B cell (primary cell): ENCODE results near the gene CCDC85A. TPM values are rescaled to one million over a fixed set of nuclear protein-coding genes. Genes with fewer than 3 reads are reported as not detected.

Experiments used
- ATAC-seq: fragments of 200-7000 bp; cut with Tn5 transposase; one replicate; pipeline ENCODE4 v1.10.0; 2021; ENCODE audit warnings: low read depth, mild to moderate bottlenecking, moderate number of reproducible peaks, moderate library complexity
- CTCF ChIA-PET: fragments of 350-600 bp; sonication (Branson Sonifier 250); formaldehyde crosslinking; loops from one replicate; lab custom pipeline; 2021; ENCODE audit warnings: antibody characterized with exemption, inconsistent platforms; lab: Charles Lee
- POLR2A ChIA-PET: fragments of 350-600 bp; sonication (Branson Sonifier 250); formaldehyde crosslinking; loops from one replicate; lab custom pipeline; 2021; ENCODE audit warnings: antibody characterized with exemption; lab: Charles Lee
- DNase-seq: peaks from one replicate; pipeline ENCODE4 v3.0.0; 2013
- H2AFZ ChIP-seq: 2 replicates; pipeline ENCODE4 v1.6.1; 2012; ENCODE audit warnings: mild to moderate bottlenecking, low read depth, low read length; ENCODE audit not compliant: insufficient read depth, poor library complexity, severe bottlenecking
- H3K27ac ChIP-seq, 2 donors: 1 replicate in 1 of 2; 2 replicates in 1 of 2; pipeline ENCODE4 v1.5.1; 2012 to 2013; ENCODE audit warnings: low read length in 2 of 2, mild to moderate bottlenecking in 2 of 2, moderate library complexity in 1 of 2
- H3K27me3 ChIP-seq, 4 experiments: fragments of 200-600 bp in 1 of 4; sonication (generic) in 1 of 4; replicated peaks in 1 of 4; 1 replicate in 2 of 4; 2 replicates in 2 of 4; pipeline versions ENCODE4 v1.6.1 to v1.7.0; 2013 to 2016; ENCODE audit warnings: low read length in 3 of 4, mild to moderate bottlenecking in 2 of 4, mixed read lengths in 1 of 4, moderate library complexity in 1 of 4; ENCODE audit not compliant: insufficient read depth in 4 of 4, control insufficient read depth in 3 of 4; ENCODE audit errors: control extremely low read depth in 1 of 4
- H3K36me3 ChIP-seq, 2 experiments: replicated peaks in 1 of 2; 1 replicate in 1 of 2; 2 replicates in 1 of 2; pipeline versions ENCODE4 v1.6.1 to v1.7.1; 2013; ENCODE audit warnings: low read length in 1 of 2; ENCODE audit not compliant: insufficient read depth in 2 of 2, control insufficient read depth in 1 of 2; ENCODE audit errors: control extremely low read depth in 1 of 2, extremely low read depth in 1 of 2
- H3K4me1 ChIP-seq, 2 donors: fragments of 200-600 bp in 1 of 2; sonication (generic) in 1 of 2; 1 replicate in 1 of 2; 2 replicates in 1 of 2; pipeline versions ENCODE4 v1.5.1 to v1.6.1; 2013 to 2017; ENCODE audit warnings: low read length in 2 of 2; ENCODE audit not compliant: control insufficient read depth in 2 of 2, insufficient read depth in 2 of 2
- H3K4me2 ChIP-seq: replicated peaks from 2 replicates; pipeline ENCODE3; 2012; ENCODE audit warnings: mild to moderate bottlenecking, low read depth, low read length; ENCODE audit not compliant: poor library complexity, severe bottlenecking
- H3K4me3 ChIP-seq, 5 experiments: fragments of 200-600 bp in 1 of 5; sonication (generic) in 1 of 5; 1 replicate in 3 of 5; 2 replicates in 2 of 5; pipeline versions ENCODE4 v1.5.1 to v1.7.0; 2011 to 2016; ENCODE audit warnings: low read length in 4 of 5, mild to moderate bottlenecking in 4 of 5, low read depth in 2 of 5, control low read depth in 1 of 5, moderate library complexity in 1 of 5; ENCODE audit not compliant: insufficient read depth in 1 of 5; ENCODE audit errors: control extremely low read depth in 1 of 5, extremely low read depth in 1 of 5
- H3K79me2 ChIP-seq: fragments of 200-600 bp; sonication (generic); one replicate; pipeline ENCODE4 v1.6.0; 2016; ENCODE audit warnings: low read length; ENCODE audit not compliant: control insufficient read depth, insufficient read depth
- H3K9ac ChIP-seq: fragments of 200-600 bp; sonication (generic); 2 replicates; pipeline ENCODE4 v1.6.1; 2017; ENCODE audit warnings: mild to moderate bottlenecking, low read length, moderate library complexity
- H3K9me3 ChIP-seq, 3 donors: one replicate each; pipeline versions ENCODE4 v1.6.1 to v1.7.1; 2013; ENCODE audit warnings: low read length in 2 of 3; ENCODE audit not compliant: control insufficient read depth in 2 of 3, insufficient read depth in 1 of 3; ENCODE audit errors: control extremely low read depth in 1 of 3
- H4K20me1 ChIP-seq: 2 replicates; pipeline ENCODE4 v1.6.0; 2012; ENCODE audit warnings: mild to moderate bottlenecking, low read length; ENCODE audit not compliant: insufficient read depth, control insufficient read depth, poor library complexity, severe bottlenecking
- H3K27ac Mint-ChIP-seq: one replicate; pipeline ENCODE4 v1.8.0; 2021; ENCODE audit warnings: mixed read lengths
- H3K27me3 Mint-ChIP-seq: one replicate; pipeline ENCODE4 v1.8.0; 2021; ENCODE audit warnings: mixed read lengths
- H3K4me1 Mint-ChIP-seq: one replicate; pipeline ENCODE4 v1.8.0; 2021; ENCODE audit warnings: mixed read lengths
- H3K4me3 Mint-ChIP-seq: one replicate; pipeline ENCODE4 v1.8.0; 2021; ENCODE audit warnings: mixed read lengths
- H3K9me3 Mint-ChIP-seq: one replicate; pipeline ENCODE4 v1.8.0; 2022; ENCODE audit warnings: mixed read lengths; ENCODE audit not compliant: insufficient read depth
- CTCF ChIP-seq: fragments of 200-600 bp; IDR thresholded peaks from one replicate; pipeline ENCODE4 v1.8.0; 2022; ENCODE audit warnings: antibody characterized with exemption, mild to moderate bottlenecking
- EZH2 ChIP-seq: IDR thresholded peaks from 2 replicates; pipeline ENCODE4 v1.6.1; 2012; ENCODE audit warnings: borderline replicate concordance, low read depth, mild to moderate bottlenecking, moderate library complexity, low read length; ENCODE audit not compliant: insufficient read depth, poor library complexity, severe bottlenecking
- WGBS: methylation state at CpG from one replicate; pipeline ENCODE4 v1.1.5; 2013; ENCODE audit warnings: missing lambda C conversion rate; ENCODE audit not compliant: insufficient coverage; 5-methylcytosine and 5-hydroxymethylcytosine counted together
- intact Hi-C: fragments of 100-400 bp; cut with micrococcal nuclease; formaldehyde crosslinking; loops from one replicate; pipeline ENCODE4 v1.10.0; 2022
- polyA plus RNA-seq: library from polyadenylated mRNA; depleted of rRNA; stranded (reverse); fragments of >200 nt; gene quantifications from 2 replicates; pipeline ENCODE4 v1.2.3, GENCODE V29; 2012
- total RNA-seq, 2 donors: library from RNA; stranded (reverse); fragments of 120-200 nt in 1 of 2; gene quantifications; 1 replicate in 1 of 2; 2 replicates in 1 of 2; pipeline versions ENCODE4 v1.2.3 to v1.2.4, GENCODE V29; 2013 to 2022

CCDC85A gene
- total and polyA plus RNA-seq, 2 donors (not counting 1 experiment from before 2014, with no cell fraction given), result 0.15 TPM; not detected in 1

GRCh38 chr2:56316011-56316410 is 132.2 kb downstream of the CCDC85A start:
- WGBS, result no CpG with 5 or more reads among the region's 3 CpGs
- Mint-ChIP-seq H3K27ac (no peak overlapping the region), H3K27me3 (no peaks in the 10 kb centered on the region), H3K9me3 (no peaks in the 10 kb centered on the region), H3K4me3 (no peak overlapping the region), H3K4me1 (no peaks in the 10 kb centered on the region)
- H3K4me3 ChIP-seq, result no peak overlapping the region
- intact Hi-C loops, result no loop called here
- H3K27me3 ChIP-seq, result no peaks in the 10 kb centered on the region
- TF ChIP-seq CTCF (no peak), EZH2 (no peak)
- H3K9me3 ChIP-seq, result no peaks in the 10 kb centered on the region
- no peaks in the 10 kb centered on the region for H3K4me1 ChIP-seq
- DNase-seq, result no peak
- H3K79me2 ChIP-seq, result no peaks in the 10 kb centered on the region
- H2AFZ ChIP-seq, result no peak overlapping the region
- no peaks in the 10 kb centered on the region for H4K20me1 ChIP-seq
- no peak for ATAC-seq
- no peak overlapping the region for H3K27ac ChIP-seq
- CTCF ChIA-PET, result no interaction called here
- H3K36me3 ChIP-seq, result no peaks in the 10 kb centered on the region
- POLR2A ChIA-PET, result no interaction called here
- no peak overlapping the region for H3K4me2 ChIP-seq
- H3K9ac ChIP-seq, result no peak overlapping the region

- Histone ChIP-seq H4K20me1 (no peaks in the 10 kb centered on the region), H3K9ac (no peak overlapping the region), H2AFZ (no peak overlapping the region), H3K4me2 (no peak overlapping the region), H3K79me2 (no peaks in the 10 kb centered on the region), H3K4me3 (no peak overlapping the region), H3K27me3 (no peaks in the 10 kb centered on the region), H3K4me1 (no peaks in the 10 kb centered on the region), H3K36me3 (no peaks in the 10 kb centered on the region), H3K9me3 (no peaks in the 10 kb centered on the region), H3K27ac (no peak overlapping the region)
- CTCF ChIA-PET, result no interaction called here
- Mint-ChIP-seq H3K9me3 (no peaks in the 10 kb centered on the region), H3K4me3 (no peak overlapping the region), H3K4me1 (no peaks in the 10 kb centered on the region), H3K27me3 (no peaks in the 10 kb centered on the region), H3K27ac (no peak overlapping the region)
- TF ChIP-seq CTCF, result no peak
- POLR2A ChIA-PET, result no interaction called here
- intact Hi-C loops, result no loop called here
- WGBS, result 77% methylated on average over 3 of the region's 4 CpGs
- DNase-seq (no peak), ATAC-seq (no peak)
Measured at GRCh38 chr2:56318147-56318546, 134.4 kb downstream of the CCDC85A start.
